Sigmoid colon (tissue), 7 donors: ENCODE measurements around the gene LEFTY2. TPM values are rescaled to one million over a fixed set of nuclear protein-coding genes. Genes with fewer than 3 reads are reported as not detected.

Experiments used
- DNase-seq: peaks from one replicate; pipeline ENCODE4 v3.0.0-alpha.2; 2019
- H3K27ac ChIP-seq, 4 donors: fragments of 200-600 bp; sonication (generic); one replicate each; pipeline ENCODE4 v1.5.1; 2016 to 2019; ENCODE audit warnings: mild to moderate bottlenecking in 1 of 4
- H3K27me3 ChIP-seq, 3 donors: fragments of 200-600 bp; sonication (generic); one replicate each; pipeline ENCODE4 v1.5.1; 2019; ENCODE audit warnings: mild to moderate bottlenecking in 1 of 3
- H3K36me3 ChIP-seq, 4 donors: fragments of 200-600 bp; sonication (generic); one replicate each; pipeline ENCODE4 v1.5.1; 2016 to 2019
- H3K4me1 ChIP-seq, 4 donors: fragments of 200-600 bp; sonication (generic); one replicate each; pipeline ENCODE4 v1.5.1; 2017 to 2019
- H3K4me3 ChIP-seq, 4 donors: fragments of 200-600 bp; sonication (generic); one replicate each; pipeline ENCODE4 v1.5.1; 2017 to 2019; ENCODE audit warnings: mild to moderate bottlenecking in 2 of 4, moderate library complexity in 1 of 4
- H3K9me3 ChIP-seq, 4 donors: fragments of 200-600 bp in 3 of 4; sonication (generic) in 3 of 4; one replicate each; pipeline versions ENCODE4 v1.5.1 to v1.6.1; 2013 to 2019
- EP300 ChIP-seq, 4 donors: sonication (generic); formaldehyde crosslinking; IDR thresholded peaks; one replicate each; pipeline ENCODE4 v1.6.1; 2017; ENCODE audit warnings: antibody characterized with exemption in 4 of 4
- POLR2A ChIP-seq, 2 donors: fragments of 450-650 bp; IDR thresholded peaks; one replicate each; pipeline ENCODE4 v1.6.1; 2016; ENCODE audit warnings: antibody characterized with exemption in 2 of 2, mild to moderate bottlenecking in 2 of 2, moderate library complexity in 2 of 2
- POLR2AphosphoS5 ChIP-seq, 4 donors: sonication (generic); formaldehyde crosslinking; IDR thresholded peaks; one replicate each; pipeline ENCODE4 v1.6.1; 2017; ENCODE audit warnings: antibody characterized with exemption in 4 of 4
- WGBS, 2 donors: extraction: QIAGEN DNeasy Blood & Tissue Kit; methylation state at CpG; one replicate each; pipeline ENCODE4 v1.1.7; 2013; 5-methylcytosine and 5-hydroxymethylcytosine counted together
- intact Hi-C: fragments of 100-400 bp; cut with DNase I; formaldehyde crosslinking; loops from one replicate; pipeline ENCODE4 v1.15.1; 2023
- polyA plus RNA-seq, 3 donors: library from polyadenylated mRNA; stranded (reverse); fragments of 200-250 nt; gene quantifications; one replicate each; pipeline ENCODE4 v1.2.3, GENCODE V29; 2013
- total RNA-seq, 4 donors: library from RNA; depleted of rRNA; stranded (reverse); fragments of >200 nt; gene quantifications; one replicate each; pipeline ENCODE4 v1.1.0, GENCODE V29; 2016
- TF ChIP-seq, protein P1 (sequence below), 4 experiments: fragments of 450-650 bp in 3 of 4; fragments of 200-600 bp in 1 of 4; IDR thresholded peaks; one replicate each; pipeline ENCODE4 v1.5.1; 2016 to 2019; ENCODE audit warnings: antibody characterized with exemption in 4 of 4, mild to moderate bottlenecking in 3 of 4, moderate library complexity in 2 of 4
- donor health status: healthy with polysubstance abuse.
- donor health status: Bipolar disorder and iron deficiency.
- donor health status: healthy.

Gene LEFTY2
- total and polyA plus RNA-seq, 7 donors, result 0.71 to 15.6 (median 3.0) TPM; not detected in 3

- intact Hi-C loops, result no loop called here
- no peak overlapping the region for H3K27ac ChIP-seq
- no peaks in the 10 kb centered on the region for H3K9me3 ChIP-seq
- H3K36me3 ChIP-seq, result no peaks in the 10 kb centered on the region
- H3K27me3 ChIP-seq, result no peaks in the 10 kb centered on the region
- no peak for TF ChIP-seq POLR2AphosphoS5 (IDR thresholded peaks at IDR 0.05)
- 93 to 95% methylated on average over 4 of the region's 4 CpGs for WGBS, 2 donors
- DNase-seq, result no peak
- H3K4me3 ChIP-seq, result no peak overlapping the region
- H3K4me1 ChIP-seq, result no peaks in the 10 kb centered on the region
Measured at GRCh38 chr1:225953315-225953714, 12.3 kb upstream of the LEFTY2 start.

DNA sequence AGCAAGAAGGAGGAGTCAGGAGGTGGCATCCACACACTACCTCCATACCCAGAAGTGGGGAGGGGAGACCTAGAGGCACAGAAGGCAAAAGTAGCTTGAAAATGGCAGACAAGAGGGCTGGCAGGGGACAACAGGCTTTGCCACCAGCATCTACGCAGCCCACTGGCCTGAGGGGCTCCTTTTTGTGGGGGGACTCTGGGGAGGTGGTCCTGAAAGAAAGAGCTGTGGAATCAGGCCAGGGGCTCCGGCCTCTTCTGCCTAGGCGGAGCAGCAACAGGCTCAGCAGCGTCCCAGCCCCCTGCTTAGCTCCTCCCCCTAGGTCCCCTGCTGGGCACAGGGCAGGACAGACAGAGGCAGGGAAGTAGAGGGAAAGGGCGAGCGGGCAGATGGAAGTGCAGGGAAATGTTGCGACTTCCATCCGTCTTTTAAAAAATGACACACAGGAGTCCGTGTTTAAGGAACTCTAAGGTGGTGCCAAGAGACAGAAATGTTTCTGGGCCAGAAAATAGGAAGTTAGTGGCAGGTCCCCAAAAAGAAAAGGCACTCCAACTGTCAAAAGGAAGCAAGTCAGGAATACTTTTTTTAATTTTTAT lies 10.0 kb upstream of the LEFTY2 start:
- Histone ChIP-seq H3K4me3 (no peak overlapping the region), H3K4me1 (no peaks in the 10 kb centered on the region), H3K27ac (no peak overlapping the region), H3K36me3 (no peaks in the 10 kb centered on the region), H3K27me3 (no peaks in the 10 kb centered on the region), H3K9me3 (no peaks in the 10 kb centered on the region)
- intact Hi-C loops, result no loop called here
- no peak for DNase-seq
- TF ChIP-seq, protein P1, sequence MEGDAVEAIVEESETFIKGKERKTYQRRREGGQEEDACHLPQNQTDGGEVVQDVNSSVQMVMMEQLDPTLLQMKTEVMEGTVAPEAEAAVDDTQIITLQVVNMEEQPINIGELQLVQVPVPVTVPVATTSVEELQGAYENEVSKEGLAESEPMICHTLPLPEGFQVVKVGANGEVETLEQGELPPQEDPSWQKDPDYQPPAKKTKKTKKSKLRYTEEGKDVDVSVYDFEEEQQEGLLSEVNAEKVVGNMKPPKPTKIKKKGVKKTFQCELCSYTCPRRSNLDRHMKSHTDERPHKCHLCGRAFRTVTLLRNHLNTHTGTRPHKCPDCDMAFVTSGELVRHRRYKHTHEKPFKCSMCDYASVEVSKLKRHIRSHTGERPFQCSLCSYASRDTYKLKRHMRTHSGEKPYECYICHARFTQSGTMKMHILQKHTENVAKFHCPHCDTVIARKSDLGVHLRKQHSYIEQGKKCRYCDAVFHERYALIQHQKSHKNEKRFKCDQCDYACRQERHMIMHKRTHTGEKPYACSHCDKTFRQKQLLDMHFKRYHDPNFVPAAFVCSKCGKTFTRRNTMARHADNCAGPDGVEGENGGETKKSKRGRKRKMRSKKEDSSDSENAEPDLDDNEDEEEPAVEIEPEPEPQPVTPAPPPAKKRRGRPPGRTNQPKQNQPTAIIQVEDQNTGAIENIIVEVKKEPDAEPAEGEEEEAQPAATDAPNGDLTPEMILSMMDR (IDR thresholded peaks at IDR 0.05), result no peak
- TF ChIP-seq POLR2A (IDR thresholded peaks at IDR 0.05), result no peak
- no peak for TF ChIP-seq EP300 (IDR thresholded peaks at IDR 0.05)
- TF ChIP-seq POLR2AphosphoS5 (IDR thresholded peaks at IDR 0.05), result no peak
- WGBS, 2 donors, result 60 to 81% methylated on average over 9 of the region's 9 CpGs

GRCh38 chr1:225949041-225949440 lies 8.0 kb upstream of the LEFTY2 start:
- no peak overlapping the region for H3K4me3 ChIP-seq
- H3K27me3 ChIP-seq, result no peaks in the 10 kb centered on the region
- TF ChIP-seq EP300 (IDR thresholded peaks at IDR 0.05), result no peak
- TF ChIP-seq, protein P1 (IDR thresholded peaks at IDR 0.05), result no peak
- TF ChIP-seq POLR2A (IDR thresholded peaks at IDR 0.05), result no peak
- TF ChIP-seq POLR2AphosphoS5 (IDR thresholded peaks at IDR 0.05), result no peak
- DNase-seq, result no peak
- H3K9me3 ChIP-seq, result no peaks in the 10 kb centered on the region
- H3K36me3 ChIP-seq, result no peaks in the 10 kb centered on the region
- H3K4me1 ChIP-seq, result no peaks in the 10 kb centered on the region
- no peak overlapping the region for H3K27ac ChIP-seq
- WGBS, 2 donors, result 70 to 84% methylated on average over 6 of the region's 6 CpGs
- intact Hi-C loops, result no loop called here

DNA sequence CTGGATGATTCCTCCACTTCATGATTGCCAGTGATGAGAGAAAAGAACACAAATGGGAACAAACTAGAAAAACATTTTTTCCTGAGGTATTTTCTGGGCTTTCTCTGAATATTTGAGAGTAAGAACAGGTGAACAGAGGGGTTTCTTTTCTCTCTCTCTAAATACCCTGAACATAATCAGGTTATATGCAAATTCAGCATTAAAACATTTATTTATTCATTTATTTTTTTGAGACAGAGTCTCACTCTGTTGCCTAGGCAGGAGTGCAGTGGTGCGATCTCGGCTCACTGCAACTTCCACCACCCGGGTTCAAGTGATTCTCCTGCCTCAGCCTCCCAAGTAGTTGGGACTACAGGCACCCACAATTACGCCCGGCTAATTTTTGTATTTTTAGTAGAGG lies 5.8 kb upstream of the LEFTY2 start:
- Histone ChIP-seq H3K4me1 (peaks cover 0 to 6% (median 3%) of the 10 kb centered on the region in 4 donors), H3K27me3 (no peaks in the 10 kb centered on the region), H3K4me3 (no peak overlapping the region), H3K27ac (no peak overlapping the region), H3K9me3 (no peaks in the 10 kb centered on the region), H3K36me3 (no peaks in the 10 kb centered on the region)
- no peak for TF ChIP-seq POLR2AphosphoS5 (IDR thresholded peaks at IDR 0.05)
- TF ChIP-seq, protein P1 (IDR thresholded peaks at IDR 0.05), result no peak
- TF ChIP-seq POLR2A (IDR thresholded peaks at IDR 0.05), result no peak
- no peak for TF ChIP-seq EP300 (IDR thresholded peaks at IDR 0.05)
- intact Hi-C loops, result no loop called here
- 94 to 96% methylated on average over 5 of the region's 5 CpGs for WGBS, 2 donors
- no peak for DNase-seq

GRCh38 chr1:225946082-225946620 lies 5.1 kb upstream of the LEFTY2 start:
- 75 to 84% methylated on average over 4 of the region's 4 CpGs for WGBS, 2 donors
- TF ChIP-seq POLR2A (IDR thresholded peaks at IDR 0.05) (no peak), EP300 (IDR thresholded peaks at IDR 0.05) (no peak), POLR2AphosphoS5 (IDR thresholded peaks at IDR 0.05) (no peak)
- TF ChIP-seq, protein P1 (IDR thresholded peaks at IDR 0.05), result no peak
- Histone ChIP-seq H3K4me3 (no peak overlapping the region), H3K9me3 (no peaks in the 10 kb centered on the region), H3K27ac (no peak overlapping the region), H3K27me3 (no peaks in the 10 kb centered on the region), H3K36me3 (no peaks in the 10 kb centered on the region), H3K4me1 (peaks cover 0 to 12% (median 9%) of the 10 kb centered on the region in 4 donors)
- no peak for DNase-seq
- intact Hi-C loops, result no loop called here
